C4-2B (cell line): ENCODE results near the gene TCTN2.

Experiments used
- CTCF ChIP-seq: fragments of 450-650 bp; conservative IDR thresholded peaks from 2 replicates; pipeline ENCODE4 v1.5.1; 2017; ENCODE audit warnings: mild to moderate bottlenecking
- ZFX ChIP-seq: fragments of 450-650 bp; IDR thresholded peaks from 2 replicates; pipeline ENCODE4 v1.6.1; 2017

DNA sequence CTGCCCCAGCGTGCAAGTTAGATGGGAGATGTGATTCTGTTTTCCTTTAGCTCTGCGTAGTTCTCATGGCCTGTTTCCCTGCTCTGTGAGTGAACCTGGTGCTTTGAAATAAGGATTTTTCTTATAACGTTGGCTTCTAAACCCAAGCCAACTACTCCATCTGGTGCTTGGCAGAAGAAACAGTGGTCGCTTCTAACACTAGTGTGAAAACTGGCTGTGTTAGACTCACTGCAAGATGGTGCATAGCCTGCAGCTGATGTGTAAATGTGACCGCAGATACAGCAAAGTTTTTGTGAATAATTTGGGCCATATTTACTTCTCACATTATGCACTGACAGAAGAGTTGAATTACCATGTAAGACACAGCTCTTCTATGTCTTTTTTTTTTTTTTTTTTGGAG lies 25.0 kb upstream of the TCTN2 start:
- TF ChIP-seq CTCF (no peak), ZFX (no peak)
